ENCODE measurements around the gene TBC1D14. TPM values are rescaled to one million over a fixed set of nuclear protein-coding genes. Genes with fewer than 3 reads are reported as not detected.

TBC1D14 gene
- total RNA-seq, 2 donors from 2014 or later: 42.3 to 43.5 TPM

DNA sequence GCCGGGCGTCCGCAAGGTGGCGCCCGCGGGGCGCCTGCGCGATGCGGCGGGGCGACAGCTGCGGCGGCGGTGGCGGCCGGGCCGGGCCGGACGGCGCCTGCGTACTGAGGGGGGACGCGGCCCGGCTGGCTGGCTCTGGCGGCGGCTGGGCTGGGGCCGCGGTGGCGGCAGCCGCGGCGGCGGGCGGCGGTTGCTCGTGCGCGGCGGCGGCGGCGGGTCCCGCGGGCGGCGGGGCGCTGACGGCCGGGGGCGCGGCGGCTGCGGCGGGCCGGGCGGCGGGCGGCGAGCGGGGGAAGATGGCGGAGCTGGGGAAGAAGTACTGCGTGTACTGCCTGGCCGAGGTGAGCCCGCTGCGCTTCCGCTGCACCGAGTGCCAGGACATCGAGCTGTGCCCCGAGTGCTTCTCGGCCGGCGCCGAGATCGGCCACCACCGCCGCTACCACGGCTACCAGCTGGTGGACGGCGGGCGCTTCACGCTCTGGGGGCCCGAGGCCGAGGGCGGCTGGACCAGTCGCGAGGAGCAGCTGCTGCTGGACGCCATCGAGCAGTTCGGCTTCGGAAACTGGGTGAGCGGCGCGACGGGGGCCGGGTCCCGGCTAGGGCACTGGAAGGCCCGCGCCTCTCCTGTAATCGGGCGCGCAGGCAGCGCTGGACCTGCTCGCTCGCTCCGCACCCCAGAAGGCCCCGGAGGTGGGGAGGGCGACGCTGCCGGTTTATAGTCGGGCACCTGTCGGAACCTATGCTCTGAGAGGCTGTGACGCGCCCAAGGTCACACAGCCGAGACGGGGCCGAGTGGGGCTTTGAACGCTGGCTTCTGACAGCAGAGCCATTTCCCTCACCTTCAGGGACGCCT is 133.9 kb downstream of the TBC1D14 start, which contains the start of gene TADA2B:
TADA2B (plus strand) TSS at position 89 of the 853 bp plus-strand sequence; CDS start at position 297, 208 bp downstream.
- H3K36me3 Mint-ChIP-seq (ENCODE audit: low read depth): no peaks in the 10 kb centered on the region
- peaks cover 22% of the 10 kb centered on the region for H3K27me3 Mint-ChIP-seq (ENCODE audit: insufficient read depth)
- DNase-seq: peak; percentile 81
- H3K4me3 Mint-ChIP-seq: peak within 1 kb of the TSS; percentile 71
- H3K9ac ChIP-seq (ENCODE audit: extremely low read depth, low read length, poor library complexity, severe bottlenecking): peak within 1 kb of the TSS; percentile 67
- H3K9me3 ChIP-seq (ENCODE audit: control insufficient read depth, low read length): no peaks in the 10 kb centered on the region
- H3K27me3 ChIP-seq (ENCODE audit: control insufficient read depth, insufficient read depth, low read length, poor library complexity, severe bottlenecking): peaks cover 19% of the 10 kb centered on the region
- H3K27ac Mint-ChIP-seq: peak within 1 kb of the TSS; percentile 71
- H3K4me1 ChIP-seq (ENCODE audit: control insufficient read depth, insufficient read depth, low read length): no peaks in the 10 kb centered on the region
- H3K4me3 ChIP-seq (ENCODE audit: low read length): peak within 1 kb of the TSS; percentile 85
- TF ChIP-seq, protein P1, sequence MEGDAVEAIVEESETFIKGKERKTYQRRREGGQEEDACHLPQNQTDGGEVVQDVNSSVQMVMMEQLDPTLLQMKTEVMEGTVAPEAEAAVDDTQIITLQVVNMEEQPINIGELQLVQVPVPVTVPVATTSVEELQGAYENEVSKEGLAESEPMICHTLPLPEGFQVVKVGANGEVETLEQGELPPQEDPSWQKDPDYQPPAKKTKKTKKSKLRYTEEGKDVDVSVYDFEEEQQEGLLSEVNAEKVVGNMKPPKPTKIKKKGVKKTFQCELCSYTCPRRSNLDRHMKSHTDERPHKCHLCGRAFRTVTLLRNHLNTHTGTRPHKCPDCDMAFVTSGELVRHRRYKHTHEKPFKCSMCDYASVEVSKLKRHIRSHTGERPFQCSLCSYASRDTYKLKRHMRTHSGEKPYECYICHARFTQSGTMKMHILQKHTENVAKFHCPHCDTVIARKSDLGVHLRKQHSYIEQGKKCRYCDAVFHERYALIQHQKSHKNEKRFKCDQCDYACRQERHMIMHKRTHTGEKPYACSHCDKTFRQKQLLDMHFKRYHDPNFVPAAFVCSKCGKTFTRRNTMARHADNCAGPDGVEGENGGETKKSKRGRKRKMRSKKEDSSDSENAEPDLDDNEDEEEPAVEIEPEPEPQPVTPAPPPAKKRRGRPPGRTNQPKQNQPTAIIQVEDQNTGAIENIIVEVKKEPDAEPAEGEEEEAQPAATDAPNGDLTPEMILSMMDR (conservative IDR thresholded peaks at IDR 0.05): no peak
- 0% methylated on average over 37 to 119 of the region's 119 CpGs for WGBS, 2 experiments (ENCODE audit: insufficient coverage in 1 of 2, insufficient read length in 1 of 2)
- no peaks in the 10 kb centered on the region for H3K9me3 Mint-ChIP-seq
- H3K36me3 ChIP-seq (ENCODE audit: control insufficient read depth, insufficient read depth, low read length): no peaks in the 10 kb centered on the region
- H3K27ac ChIP-seq (ENCODE audit: low read depth, low read length): peak within 1 kb of the TSS; percentile 84
- peaks cover 31% of the 10 kb centered on the region for H3K4me1 Mint-ChIP-seq

DNA sequence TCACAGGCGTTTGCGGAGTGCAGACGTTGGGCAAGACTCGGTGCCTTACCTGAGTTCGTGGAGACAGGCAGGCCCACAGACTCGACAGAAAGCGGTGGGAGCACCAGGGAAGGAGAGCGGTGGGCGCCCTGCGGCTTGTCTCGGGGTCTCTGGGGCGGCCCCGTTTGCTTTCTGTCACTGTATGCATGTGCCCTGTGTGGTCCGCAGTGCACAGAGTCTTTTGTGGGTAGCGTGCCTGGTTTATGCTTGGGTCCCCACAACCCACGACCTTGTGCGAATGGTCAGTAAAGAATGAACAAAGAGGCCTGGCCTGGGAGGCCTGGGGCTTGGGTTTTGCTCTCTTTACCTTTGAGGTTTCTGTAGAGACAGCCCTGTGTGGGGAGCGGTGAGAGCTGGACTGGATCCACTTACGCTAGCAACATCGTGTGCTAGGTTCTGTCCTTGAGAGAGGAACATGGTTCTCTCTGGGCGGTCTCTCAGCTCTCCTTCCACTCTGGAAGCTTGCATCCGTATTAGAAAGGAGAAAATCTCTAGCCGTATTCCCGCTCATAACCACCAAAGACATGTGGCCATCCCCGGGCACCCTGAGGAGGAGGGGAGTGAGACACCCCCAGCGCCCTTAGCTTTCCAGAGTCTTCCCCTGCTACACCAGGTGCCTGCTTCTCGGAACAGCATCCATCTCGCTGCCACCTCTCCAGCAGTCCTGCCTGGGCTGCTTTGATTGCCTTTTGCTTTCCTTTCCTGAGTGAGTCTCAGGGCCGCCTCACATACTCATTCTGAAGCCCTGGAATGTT is 134.7 kb downstream of the TBC1D14 start:
- DNase-seq: peak; percentile 46
- Histone ChIP-seq H3K4me3 (ENCODE audit: low read length) (peak overlapping the region; percentile 85), H3K9me3 (ENCODE audit: control insufficient read depth, low read length) (no peaks in the 10 kb centered on the region), H3K27ac (ENCODE audit: low read depth, low read length) (no peak overlapping the region), H3K27me3 (ENCODE audit: control insufficient read depth, insufficient read depth, low read length, poor library complexity, severe bottlenecking) (peaks cover 19% of the 10 kb centered on the region), H3K4me1 (ENCODE audit: control insufficient read depth, insufficient read depth, low read length) (no peaks in the 10 kb centered on the region), H3K36me3 (ENCODE audit: control insufficient read depth, insufficient read depth, low read length) (no peaks in the 10 kb centered on the region), H3K9ac (ENCODE audit: extremely low read depth, low read length, poor library complexity, severe bottlenecking) (peak overlapping the region; percentile 65)
- H3K27me3 Mint-ChIP-seq (ENCODE audit: insufficient read depth): peaks cover 22% of the 10 kb centered on the region
- H3K4me3 Mint-ChIP-seq: peak overlapping the region; percentile 71
- H3K27ac Mint-ChIP-seq: no peak overlapping the region
- H3K9me3 Mint-ChIP-seq: no peaks in the 10 kb centered on the region
- no peaks in the 10 kb centered on the region for H3K36me3 Mint-ChIP-seq (ENCODE audit: low read depth)
- TF ChIP-seq, protein P1 (conservative IDR thresholded peaks at IDR 0.05): no peak
- H3K4me1 Mint-ChIP-seq: peaks cover 33% of the 10 kb centered on the region
- 41 to 45% methylated on average over 17 to 29 of the region's 29 CpGs for WGBS, 2 experiments (ENCODE audit: insufficient coverage in 1 of 2, insufficient read length in 1 of 2)

DNA sequence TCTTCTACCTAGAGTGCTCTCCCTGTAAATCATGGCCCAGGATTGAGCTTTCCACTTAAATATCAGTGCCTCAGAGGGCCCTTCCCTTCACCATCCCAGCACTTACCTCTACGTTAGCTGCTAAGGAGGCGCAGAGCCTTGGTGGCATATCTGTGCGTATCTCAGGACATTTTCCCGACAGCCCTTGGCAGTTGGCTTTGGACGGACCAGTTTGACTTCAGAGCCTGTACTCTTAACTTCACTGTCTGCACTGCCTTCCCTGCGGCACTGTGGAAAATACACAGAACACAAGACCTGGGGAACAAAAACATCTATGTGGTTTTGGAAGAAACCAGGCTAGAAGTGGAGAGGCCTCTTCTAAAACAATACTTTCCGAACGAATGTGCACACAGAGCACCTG is 135.9 kb downstream of the TBC1D14 start:
- H3K27ac ChIP-seq (ENCODE audit: low read depth, low read length): no peak overlapping the region
- H3K27me3 ChIP-seq (ENCODE audit: control insufficient read depth, insufficient read depth, low read length, poor library complexity, severe bottlenecking): peaks cover 15% of the 10 kb centered on the region
- peaks cover 37% of the 10 kb centered on the region for H3K4me1 Mint-ChIP-seq
- no peak overlapping the region for H3K27ac Mint-ChIP-seq
- WGBS, 2 experiments (ENCODE audit: insufficient coverage in 1 of 2, insufficient read length in 1 of 2): 94 to 95% methylated on average over 8 of the region's 8 CpGs
- no peaks in the 10 kb centered on the region for H3K9me3 Mint-ChIP-seq
- H3K4me1 ChIP-seq (ENCODE audit: control insufficient read depth, insufficient read depth, low read length): no peaks in the 10 kb centered on the region
- no peak overlapping the region for H3K4me3 Mint-ChIP-seq
- no peak for DNase-seq
- peaks cover 18% of the 10 kb centered on the region for H3K27me3 Mint-ChIP-seq (ENCODE audit: insufficient read depth)
- no peaks in the 10 kb centered on the region for H3K36me3 Mint-ChIP-seq (ENCODE audit: low read depth)
- H3K9me3 ChIP-seq (ENCODE audit: control insufficient read depth, low read length): no peaks in the 10 kb centered on the region
- TF ChIP-seq, protein P1 (conservative IDR thresholded peaks at IDR 0.05): no peak
- H3K4me3 ChIP-seq (ENCODE audit: low read length): no peak overlapping the region
- no peaks in the 10 kb centered on the region for H3K36me3 ChIP-seq (ENCODE audit: control insufficient read depth, insufficient read depth, low read length)
- no peak overlapping the region for H3K9ac ChIP-seq (ENCODE audit: extremely low read depth, low read length, poor library complexity, severe bottlenecking)

Measured in endodermal cell (in vitro differentiated cells).